ENCODE results near the gene DMRTB1.

DNA sequence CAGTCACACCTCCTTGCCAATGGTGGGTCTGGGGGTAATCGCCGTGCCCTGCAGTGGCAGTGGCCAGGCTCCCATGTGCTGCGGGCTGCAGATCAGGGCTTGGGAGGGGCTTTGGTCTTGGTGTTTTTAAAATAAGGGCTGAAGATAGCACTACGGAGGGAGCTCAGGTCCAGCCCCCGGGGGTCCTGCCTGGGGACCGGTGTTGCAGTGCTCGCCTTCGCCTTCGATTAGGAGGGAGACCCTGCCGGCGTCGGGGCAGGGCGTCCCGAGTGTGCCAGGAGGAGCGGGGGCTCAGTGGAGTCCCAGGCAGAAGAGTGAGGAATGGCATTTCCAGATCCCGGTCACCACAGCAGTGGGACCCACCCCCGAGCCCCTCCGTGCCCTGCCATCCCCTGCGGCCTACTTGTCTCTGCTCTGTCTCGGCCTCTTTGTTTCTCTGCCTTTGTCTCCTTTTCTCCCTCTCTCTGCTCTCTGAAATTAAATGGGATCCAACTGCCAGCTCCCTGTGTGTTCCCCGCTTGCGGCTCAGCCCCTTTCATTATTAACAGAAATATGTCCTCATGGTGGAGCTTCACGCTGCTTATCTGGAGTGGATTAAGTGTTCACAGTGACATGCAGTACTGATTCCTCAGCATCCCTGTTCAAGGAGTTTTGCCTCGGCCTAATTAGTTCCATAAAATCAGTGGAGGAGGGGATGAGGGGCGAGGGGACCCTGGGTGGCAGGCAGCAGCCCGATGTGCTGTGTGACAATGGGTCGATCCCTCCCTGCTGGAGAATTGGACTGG, 44.4 kb downstream of the DMRTB1 start:
- no peak for TF ChIP-seq EZH2 (IDR thresholded peaks at IDR 0.05; ENCODE audit: borderline replicate concordance, low read depth, low read length, poor library complexity, severe bottlenecking)
- TF ChIP-seq, protein P1, sequence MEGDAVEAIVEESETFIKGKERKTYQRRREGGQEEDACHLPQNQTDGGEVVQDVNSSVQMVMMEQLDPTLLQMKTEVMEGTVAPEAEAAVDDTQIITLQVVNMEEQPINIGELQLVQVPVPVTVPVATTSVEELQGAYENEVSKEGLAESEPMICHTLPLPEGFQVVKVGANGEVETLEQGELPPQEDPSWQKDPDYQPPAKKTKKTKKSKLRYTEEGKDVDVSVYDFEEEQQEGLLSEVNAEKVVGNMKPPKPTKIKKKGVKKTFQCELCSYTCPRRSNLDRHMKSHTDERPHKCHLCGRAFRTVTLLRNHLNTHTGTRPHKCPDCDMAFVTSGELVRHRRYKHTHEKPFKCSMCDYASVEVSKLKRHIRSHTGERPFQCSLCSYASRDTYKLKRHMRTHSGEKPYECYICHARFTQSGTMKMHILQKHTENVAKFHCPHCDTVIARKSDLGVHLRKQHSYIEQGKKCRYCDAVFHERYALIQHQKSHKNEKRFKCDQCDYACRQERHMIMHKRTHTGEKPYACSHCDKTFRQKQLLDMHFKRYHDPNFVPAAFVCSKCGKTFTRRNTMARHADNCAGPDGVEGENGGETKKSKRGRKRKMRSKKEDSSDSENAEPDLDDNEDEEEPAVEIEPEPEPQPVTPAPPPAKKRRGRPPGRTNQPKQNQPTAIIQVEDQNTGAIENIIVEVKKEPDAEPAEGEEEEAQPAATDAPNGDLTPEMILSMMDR (conservative IDR thresholded peaks at IDR 0.05; ENCODE audit: low read depth, low read length) = no peak
